K562 (cell line): ENCODE results near the gene INVS. TPM values are rescaled to one million over a fixed set of nuclear protein-coding genes. Genes with fewer than 3 reads are reported as not detected.

ENCODE experiments used
- ATAC-seq: fragments of 200-7000 bp; cut with Tn5 transposase; 3 replicates; pipeline ENCODE4 v1.9.1; 2020; ENCODE audit warnings: moderate library complexity
- BruUV-seq: library from RNA; stranded (reverse); fragments of 400-500 nt; replicated peaks from 2 replicates; lab custom pipeline; 2021; lab: Mats Ljungman, UMichigan
- CTCF ChIA-PET: fragments of 300-600 bp; formaldehyde crosslinking; extraction: SDS; loops from one replicate; lab custom pipeline; 2021; ENCODE audit warnings: low intra/inter-chr PET ratio; lab: Yijun Ruan, JAX
- POLR2A ChIA-PET: fragments of 300-600, 350-650 bp; sonication (Branson Sonifier 250); formaldehyde crosslinking; extraction: SDS; loops from one replicate; lab custom pipeline; 2021; ENCODE audit warnings: antibody characterized with exemption, inconsistent platforms; lab: Yijun Ruan, JAX
- DNase-seq, 4 experiments: peaks; one replicate each; pipeline versions ENCODE4 v3.0.0 to v3.0.0-alpha.2; 2011 to 2018; ENCODE audit warnings: low spot score in 3 of 4, mixed read lengths in 3 of 4; ENCODE audit errors: extremely low read depth in 1 of 4
- FAIRE-seq: peaks from 2 replicates; lab custom pipeline; 2011; peaks lifted over from hg19 to GRCh38; lab: Jason Lieb, UNC
- H2AFZ ChIP-seq: 2 replicates; pipeline ENCODE4 v1.6.0; 2011; ENCODE audit warnings: low read depth, low read length, control low read depth, inconsistent platforms
- H3K27ac ChIP-seq: fragments of 200-600 bp; 3 replicates; pipeline ENCODE4 v1.8.0; 2011; ENCODE audit warnings: low read depth, mild to moderate bottlenecking, control low read depth, inconsistent platforms, low read length, moderate library complexity, mixed read lengths; ENCODE audit errors: extremely low read depth
- H3K27me3 ChIP-seq, 2 experiments: fragments of 300-600 bp in 1 of 2; 2 replicates in 1 of 2; 3 replicates in 1 of 2; pipeline versions ENCODE4 v1.6.0 to v1.8.0; 2011; ENCODE audit warnings: inconsistent platforms in 2 of 2, low read length in 2 of 2, mild to moderate bottlenecking in 1 of 2, mixed read lengths in 1 of 2, moderate library complexity in 1 of 2; ENCODE audit not compliant: control insufficient read depth in 2 of 2, insufficient read depth in 2 of 2
- H3K36me3 ChIP-seq: fragments of 300-600 bp; 3 replicates; pipeline ENCODE4 v1.8.0; 2011; ENCODE audit warnings: mild to moderate bottlenecking, low read length, inconsistent platforms; ENCODE audit not compliant: control insufficient read depth, insufficient read depth
- H3K4me1 ChIP-seq, 2 experiments: fragments of 200-600 bp in 1 of 2; replicated peaks in 1 of 2; 2 replicates in 1 of 2; 3 replicates in 1 of 2; pipeline versions ENCODE4 v1.5.1 to v1.8.0; 2011; ENCODE audit warnings: inconsistent platforms in 2 of 2, low read length in 2 of 2, mild to moderate bottlenecking in 1 of 2, mixed read lengths in 1 of 2, moderate library complexity in 1 of 2; ENCODE audit not compliant: control insufficient read depth in 2 of 2, insufficient read depth in 2 of 2
- H3K4me2 ChIP-seq: 2 replicates; pipeline ENCODE4 v1.6.1; 2011; ENCODE audit warnings: low read length, control low read depth, inconsistent platforms, mixed read lengths; ENCODE audit not compliant: insufficient read depth
- H3K4me3 ChIP-seq: fragments of 200-600 bp; sonication (generic), shearing (Covaris generic); 2 replicates; pipeline ENCODE4 v1.5.1; 2016; ENCODE audit warnings: control low read depth, inconsistent platforms
- H3K79me2 ChIP-seq: fragments of 200-600 bp; 3 replicates; pipeline ENCODE4 v1.8.0; 2011; ENCODE audit warnings: low read length, inconsistent platforms; ENCODE audit not compliant: control insufficient read depth, insufficient read depth
- H3K9ac ChIP-seq, 2 experiments: 2 replicates each; pipeline versions ENCODE4 v1.6.0 to v1.6.1; 2011; ENCODE audit warnings: low read depth in 2 of 2, low read length in 2 of 2, control low read depth in 1 of 2, inconsistent platforms in 1 of 2, mild to moderate bottlenecking in 1 of 2, mixed read lengths in 1 of 2; ENCODE audit not compliant: insufficient read depth in 1 of 2
- H3K9me1 ChIP-seq: one replicate; pipeline ENCODE4 v1.6.0; 2011; ENCODE audit warnings: inconsistent platforms, mild to moderate bottlenecking, low read length, moderate library complexity; ENCODE audit not compliant: control insufficient read depth, insufficient read depth
- H3K9me3 ChIP-seq: replicated peaks from 2 replicates; pipeline ENCODE4 v1.5.1; 2011; ENCODE audit warnings: low read depth, low read length, inconsistent platforms; ENCODE audit not compliant: control insufficient read depth, insufficient read depth
- H4K20me1 ChIP-seq: replicated peaks from 2 replicates; pipeline ENCODE4 v1.6.1; 2011; ENCODE audit warnings: low read length, inconsistent platforms, mixed read lengths; ENCODE audit not compliant: control insufficient read depth, insufficient read depth
- HMG20B ChIP-seq: fragments of 250-450 bp; sonication (Bioruptor Pico); IDR thresholded peaks from 2 replicates; pipeline ENCODE4 v1.5.0; 2021; ENCODE audit warnings: mild to moderate bottlenecking
- NFE2L1 ChIP-seq: fragments of 450-650 bp; IDR thresholded peaks from 2 replicates; pipeline ENCODE4 v1.6.1; 2016; ENCODE audit warnings: missing genetic modification characterization, low read depth, mild to moderate bottlenecking, missing compliant biosample characterization, moderate library complexity, borderline replicate concordance
- POLR3A ChIP-seq: IDR thresholded peaks from 2 replicates; pipeline ENCODE4 v1.6.1; 2011; ENCODE audit warnings: borderline replicate concordance, mild to moderate bottlenecking, moderate library complexity; ENCODE audit not compliant: insufficient read length, insufficient read depth; ENCODE audit errors: extremely low read depth
- RBFOX2 ChIP-seq: fragments of 200-400 bp; formaldehyde crosslinking; IDR thresholded peaks from 2 replicates; pipeline ENCODE4 v1.6.1; 2017; ENCODE audit warnings: low read depth, mild to moderate bottlenecking, low read length, moderate library complexity
- SREBF2 ChIP-seq: sonication (generic); formaldehyde crosslinking; IDR thresholded peaks from 2 replicates; pipeline ENCODE4 v1.4.0; 2020; ENCODE audit warnings: mild to moderate bottlenecking, missing genetic modification reagents
- ZEB2 ChIP-seq: fragments of 450-650 bp; IDR thresholded peaks from 2 replicates; pipeline ENCODE4 v1.6.1; 2016
- ZNF668 ChIP-seq: fragments of 250-450 bp; sonication (Bioruptor Pico); IDR thresholded peaks from 2 replicates; pipeline ENCODE4 v1.8.0; 2022; ENCODE audit warnings: mild to moderate bottlenecking, inconsistent platforms
- ZNF780A ChIP-seq: fragments of 250-450 bp; sonication (Bioruptor Pico); IDR thresholded peaks from 2 replicates; pipeline ENCODE4 v1.5.0; 2021; ENCODE audit warnings: mild to moderate bottlenecking
- ZZZ3 ChIP-seq: fragments of 450-650 bp; IDR thresholded peaks from 2 replicates; pipeline ENCODE4 v1.6.1; 2016; ENCODE audit warnings: antibody characterized with exemption, mild to moderate bottlenecking, moderate library complexity
- WGBS: fragments of 100-300 bp; shearing (Covaris generic); methylation state at CpG from one replicate; pipeline ENCODE4 v1.1.6; 2016; ENCODE audit warnings: low coverage, mixed read lengths; ENCODE audit not compliant: insufficient coverage; ENCODE audit errors: missing lambda C conversion rate; 5-methylcytosine and 5-hydroxymethylcytosine counted together
- in situ Hi-C: fragments of 300-500 bp; cut with MboI; formaldehyde crosslinking; loops from 4 replicates; pipeline ENCODE4 v1.15.0; 2018; ENCODE audit warnings: inconsistent platforms, mixed read lengths
- intact Hi-C: fragments of 100-400 bp; cut with micrococcal nuclease; formaldehyde crosslinking; loops from 2 replicates; pipeline ENCODE4 v1.14.2; 2022
- polyA plus RNA-seq, 8 experiments: library from polyadenylated mRNA; depleted of rRNA in 4 of 8; stranded (reverse) in 5 of 8; unstranded in 3 of 8; fragments of >200 nt; fragmentation: Nextera tagmentation in 2 of 8; fragmentation: Illumina TruSeq in 1 of 8; extraction: Ambion mirVana in 2 of 8; extraction: Trizol in 1 of 8; gene quantifications; 2 replicates each; pipeline versions ENCODE4 v1.2.1 to v1.2.3, GENCODE V29; 2011 to 2014; ENCODE audit warnings: inconsistent platforms in 1 of 8, missing spikeins in 1 of 8
- total RNA-seq, 7 experiments: library from RNA; depleted of rRNA in 6 of 7; stranded (reverse); fragments of >200 nt in 6 of 7; fragmentation: Illumina TruSeq in 2 of 7; extraction: Trizol in 2 of 7; gene quantifications; 2 replicates each; pipeline versions ENCODE4 v1.2.1 to v1.2.3, GENCODE V29; 2011 to 2021; ENCODE audit warnings: low replicate concordance in 1 of 7
- TF ChIP-seq, protein P1 (sequence below): fragments of 250-450 bp; sonication (Bioruptor Pico); IDR thresholded peaks from 2 replicates; pipeline ENCODE4 v1.4.0; 2020; ENCODE audit warnings: mild to moderate bottlenecking, moderate library complexity

Gene INVS
- total and polyA plus RNA-seq, 9 of the 15 experiments (the other 6 are each of a cell fraction or from before 2014, with no cell fraction given): 0.77 to 18.5 (median 10.0) TPM

DNA sequence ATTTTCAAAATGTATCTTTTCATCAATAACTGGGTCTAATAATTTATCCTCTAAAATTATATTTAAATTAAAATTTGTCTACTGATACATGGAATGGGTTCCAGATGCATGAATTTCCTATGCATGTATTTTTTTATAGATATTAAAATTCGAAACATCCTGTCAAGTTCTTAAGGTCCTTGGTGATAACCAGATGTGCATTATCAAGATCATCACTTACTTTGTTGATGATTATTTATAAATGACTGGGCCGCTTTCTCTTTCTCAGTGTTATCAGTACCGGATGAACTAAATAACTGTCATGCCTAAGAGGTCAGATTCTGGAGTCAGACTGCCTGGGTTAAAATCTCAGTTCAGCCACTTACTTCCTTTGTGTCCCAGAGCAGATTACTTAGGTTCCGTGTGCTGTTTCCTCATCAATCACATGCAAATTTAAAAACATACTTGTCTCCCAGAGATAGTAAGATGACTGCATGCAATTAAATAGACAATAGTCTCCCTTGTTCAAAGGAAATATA is 129.4 kb downstream of the INVS start (continued):
- TF ChIP-seq, protein P1, sequence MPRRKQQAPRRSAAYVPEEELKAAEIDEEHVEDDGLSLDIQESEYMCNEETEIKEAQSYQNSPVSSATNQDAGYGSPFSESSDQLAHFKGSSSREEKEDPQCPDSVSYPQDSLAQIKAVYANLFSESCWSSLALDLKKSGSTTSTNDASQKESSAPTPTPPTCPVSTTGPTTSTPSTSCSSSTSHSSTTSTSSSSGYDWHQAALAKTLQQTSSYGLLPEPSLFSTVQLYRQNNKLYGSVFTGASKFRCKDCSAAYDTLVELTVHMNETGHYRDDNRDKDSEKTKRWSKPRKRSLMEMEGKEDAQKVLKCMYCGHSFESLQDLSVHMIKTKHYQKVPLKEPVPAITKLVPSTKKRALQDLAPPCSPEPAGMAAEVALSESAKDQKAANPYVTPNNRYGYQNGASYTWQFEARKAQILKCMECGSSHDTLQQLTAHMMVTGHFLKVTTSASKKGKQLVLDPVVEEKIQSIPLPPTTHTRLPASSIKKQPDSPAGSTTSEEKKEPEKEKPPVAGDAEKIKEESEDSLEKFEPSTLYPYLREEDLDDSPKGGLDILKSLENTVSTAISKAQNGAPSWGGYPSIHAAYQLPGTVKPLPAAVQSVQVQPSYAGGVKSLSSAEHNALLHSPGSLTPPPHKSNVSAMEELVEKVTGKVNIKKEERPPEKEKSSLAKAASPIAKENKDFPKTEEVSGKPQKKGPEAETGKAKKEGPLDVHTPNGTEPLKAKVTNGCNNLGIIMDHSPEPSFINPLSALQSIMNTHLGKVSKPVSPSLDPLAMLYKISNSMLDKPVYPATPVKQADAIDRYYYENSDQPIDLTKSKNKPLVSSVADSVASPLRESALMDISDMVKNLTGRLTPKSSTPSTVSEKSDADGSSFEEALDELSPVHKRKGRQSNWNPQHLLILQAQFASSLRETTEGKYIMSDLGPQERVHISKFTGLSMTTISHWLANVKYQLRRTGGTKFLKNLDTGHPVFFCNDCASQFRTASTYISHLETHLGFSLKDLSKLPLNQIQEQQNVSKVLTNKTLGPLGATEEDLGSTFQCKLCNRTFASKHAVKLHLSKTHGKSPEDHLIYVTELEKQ: no peak
- no peak for TF ChIP-seq RBFOX2
- TF ChIP-seq HMG20B (CRISPR knock-in tag): no peak
- no peak for TF ChIP-seq ZNF668 (CRISPR knock-in tag)
- TF ChIP-seq ZZZ3: no peak
- TF ChIP-seq POLR3A: no peak

DNA sequence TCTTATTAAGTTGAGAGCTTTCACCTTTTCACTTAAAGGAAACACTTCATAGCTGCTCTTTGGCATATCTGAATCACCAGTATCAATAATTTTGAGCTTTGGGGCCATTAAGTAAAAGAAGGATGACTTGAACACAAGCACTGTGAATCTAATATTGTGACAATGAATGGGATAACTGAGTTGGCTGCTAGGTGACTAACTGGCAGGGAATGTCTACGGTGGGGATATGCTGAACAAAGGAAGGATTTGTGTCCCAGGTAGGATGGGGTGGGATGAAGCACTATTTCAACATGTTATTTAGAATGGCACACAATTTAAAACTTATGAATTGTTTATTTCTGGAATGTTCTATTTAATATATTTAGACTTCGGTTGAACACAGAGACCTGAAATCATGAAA is 130.1 kb downstream of the INVS start:
- no peak overlapping the region for H3K4me2 ChIP-seq
- FAIRE-seq (no peak), ATAC-seq (no peak), DNase-seq (no peak)
- no peaks in the 10 kb centered on the region for H3K79me2 ChIP-seq
- H3K9me1 ChIP-seq: no peaks in the 10 kb centered on the region
- H3K9me3 ChIP-seq: no peaks in the 10 kb centered on the region
- in situ Hi-C loops (no loop called here), intact Hi-C loops (loop anchor here (5.0 kb wide), 1 partner anchor 368 kb away; no protein-coding TSS in a partner anchor)
- ChIA-PET CTCF (no interaction called here), POLR2A (no interaction called here)
- no peak overlapping the region for H3K9ac ChIP-seq
- WGBS: 82% methylated on average over 2 of the region's 2 CpGs
- H3K36me3 ChIP-seq: peaks cover 7% of the 10 kb centered on the region; the same call in 1 of the 3 replicates
- H2AFZ ChIP-seq: no peak overlapping the region
- H3K27me3 ChIP-seq: no peaks in the 10 kb centered on the region
- no peaks in the 10 kb centered on the region for H3K4me1 ChIP-seq
- H4K20me1 ChIP-seq: no peaks in the 10 kb centered on the region
- TF ChIP-seq ZNF780A (CRISPR knock-in tag): no peak
- no peak for TF ChIP-seq SREBF2
- no peak for TF ChIP-seq NFE2L1
- TF ChIP-seq ZEB2: no peak
- BruUV-seq: no TSS peak
- no peak overlapping the region for H3K4me3 ChIP-seq
- H3K27ac ChIP-seq: no peak overlapping the region
